CD4-positive, alpha-beta memory T cell (primary cell): ENCODE data around the gene OBI1. TPM values are rescaled to one million over a fixed set of nuclear protein-coding genes. Genes with fewer than 3 reads are reported as not detected.

ENCODE experiments used
- CTCF ChIA-PET: fragments of 350-600 bp; sonication (Branson Sonifier 250); formaldehyde crosslinking; loops from one replicate; lab custom pipeline; 2021; ENCODE audit warnings: inconsistent platforms; ENCODE audit not compliant: partially characterized antibody; lab: Charles Lee
- POLR2A ChIA-PET: fragments of 350-600 bp; sonication (Branson Sonifier 250); formaldehyde crosslinking; loops from one replicate; lab custom pipeline; 2021; ENCODE audit not compliant: partially characterized antibody; lab: Charles Lee
- DNase-seq, 5 donors: peaks; one replicate each; pipeline versions ENCODE4 v3.0.0 to v3.0.0-alpha.2; 2020 to 2022; ENCODE audit warnings: mixed read lengths in 1 of 5
- H3K27ac ChIP-seq: one replicate; pipeline ENCODE4 v1.7.0; 2013; ENCODE audit warnings: low read depth, low read length
- H3K27me3 ChIP-seq: 2 replicates; pipeline ENCODE4 v1.7.0; 2013; ENCODE audit warnings: mild to moderate bottlenecking, low read length, moderate library complexity; ENCODE audit not compliant: insufficient read depth
- H3K36me3 ChIP-seq: 2 replicates; pipeline ENCODE4 v1.7.0; 2013; ENCODE audit warnings: mild to moderate bottlenecking, low read length, moderate library complexity; ENCODE audit not compliant: insufficient read depth
- H3K4me1 ChIP-seq: 2 replicates; pipeline ENCODE4 v1.7.0; 2013; ENCODE audit warnings: mild to moderate bottlenecking, low read length, moderate library complexity; ENCODE audit not compliant: insufficient read depth
- H3K4me3 ChIP-seq, 2 donors: one replicate each; pipeline ENCODE4 v1.7.0; 2013; ENCODE audit warnings: low read length in 2 of 2, mild to moderate bottlenecking in 1 of 2
- H3K9me3 ChIP-seq, 2 donors: one replicate each; pipeline ENCODE4 v1.7.0; 2013; ENCODE audit warnings: low read length in 2 of 2, control low read depth in 1 of 2; ENCODE audit not compliant: control insufficient read depth in 1 of 2
- H3K27ac Mint-ChIP-seq, 7 donors: one replicate each; pipeline ENCODE4 v1.8.0; 2020 to 2021; ENCODE audit warnings: mixed read lengths in 7 of 7, mild to moderate bottlenecking in 6 of 7, inconsistent platforms in 3 of 7, moderate library complexity in 3 of 7
- H3K27me3 Mint-ChIP-seq, 2 donors: one replicate each; pipeline ENCODE4 v1.8.0; 2020 to 2021; ENCODE audit warnings: mixed read lengths in 2 of 2
- H3K36me3 Mint-ChIP-seq, 2 donors: one replicate each; pipeline ENCODE4 v1.8.0; 2020 to 2021; ENCODE audit warnings: mixed read lengths in 2 of 2, inconsistent platforms in 1 of 2, mild to moderate bottlenecking in 1 of 2
- H3K4me1 Mint-ChIP-seq, 4 donors: one replicate each; pipeline ENCODE4 v1.8.0; 2020 to 2021; ENCODE audit warnings: mixed read lengths in 4 of 4, mild to moderate bottlenecking in 1 of 4
- H3K4me3 Mint-ChIP-seq, 8 donors: one replicate each; pipeline ENCODE4 v1.8.0; 2020 to 2021; ENCODE audit warnings: mixed read lengths in 8 of 8, mild to moderate bottlenecking in 7 of 8, moderate library complexity in 6 of 8, inconsistent platforms in 3 of 8
- H3K9me3 Mint-ChIP-seq, 8 donors: one replicate each; pipeline ENCODE4 v1.8.0; 2020 to 2021; ENCODE audit warnings: mixed read lengths in 8 of 8, mild to moderate bottlenecking in 5 of 8, inconsistent platforms in 3 of 8, moderate library complexity in 1 of 8
- intact Hi-C: fragments of 100-400 bp; cut with micrococcal nuclease; formaldehyde crosslinking; loops from one replicate; pipeline ENCODE4 v1.15.1; 2023
- polyA plus RNA-seq, 2 donors: library from polyadenylated mRNA; unstranded; fragments of 300-500 nt; fragmentation: Illumina TruSeq; gene quantifications; one replicate each; pipeline ENCODE4 v1.2.3, GENCODE V29; 2021
- total RNA-seq, 2 experiments: library from RNA; stranded (reverse); gene quantifications; one replicate each; pipeline ENCODE4 v1.2.3, GENCODE V29; 2021

The OBI1 gene
- total and polyA plus RNA-seq, 4 experiments from 2014 or later = 7.8 to 16.7 (median 14.3) TPM

GRCh38 chr13:78625384-78625783 is 33.6 kb downstream of the OBI1 start:
- H3K9me3 Mint-ChIP-seq = no peaks in the 10 kb centered on the region
- DNase-seq = no peak
- ChIA-PET POLR2A (no interaction called here), CTCF (no interaction called here)
- H3K4me3 Mint-ChIP-seq = no peak overlapping the region
- H3K4me1 ChIP-seq = no peaks in the 10 kb centered on the region
- no peaks in the 10 kb centered on the region for H3K36me3 ChIP-seq
- no peaks in the 10 kb centered on the region for H3K27me3 Mint-ChIP-seq
- intact Hi-C loops = no loop called here
- no peak overlapping the region for H3K4me3 ChIP-seq
- H3K36me3 Mint-ChIP-seq = peaks cover 76 to 79% of the 10 kb centered on the region in 2 donors
- H3K27ac Mint-ChIP-seq = peak overlapping the region in 1 of 7 donors; percentile 19
- no peaks in the 10 kb centered on the region for H3K27me3 ChIP-seq
- peaks cover 4 to 9% (median 6%) of the 10 kb centered on the region in 4 donors for H3K4me1 Mint-ChIP-seq
- H3K27ac ChIP-seq = no peak overlapping the region
- H3K9me3 ChIP-seq = no peaks in the 10 kb centered on the region

DNA sequence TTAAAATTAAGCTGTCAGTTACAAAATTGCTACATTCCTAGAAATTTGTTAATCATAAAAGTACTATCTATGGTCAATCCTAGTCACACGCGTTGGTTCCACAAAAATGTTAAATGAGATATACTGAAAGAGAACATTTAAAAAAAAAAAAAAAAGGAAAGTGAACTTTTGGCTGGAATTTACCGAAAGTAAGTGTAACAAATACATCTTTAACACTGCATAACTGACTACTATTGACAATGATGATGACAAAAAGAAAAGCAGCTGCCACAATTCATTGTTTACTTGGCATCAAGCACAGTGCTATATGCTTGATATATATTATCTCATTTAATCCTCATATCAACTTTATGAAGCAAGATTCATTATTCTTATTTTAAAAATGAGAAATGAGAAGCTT is 35.8 kb downstream of the OBI1 start:
- H3K4me1 Mint-ChIP-seq = peaks cover 0 to 9% (median 5%) of the 10 kb centered on the region in 4 donors
- peaks cover 67 to 74% of the 10 kb centered on the region in 2 donors for H3K36me3 Mint-ChIP-seq
- ChIA-PET CTCF (interaction anchor here (1.1 to 1.2 kb wide), 2 partner anchors 12 to 20 kb away, joined by 3 read pairs; partner anchors contain the start of gene POU4F1), POLR2A (no interaction called here)
- intact Hi-C loops = no loop called here
- no peak for DNase-seq
- no peaks in the 10 kb centered on the region for H3K4me1 ChIP-seq
- no peaks in the 10 kb centered on the region for H3K36me3 ChIP-seq
- no peak overlapping the region for H3K27ac Mint-ChIP-seq
- no peaks in the 10 kb centered on the region for H3K27me3 Mint-ChIP-seq
- H3K4me3 Mint-ChIP-seq = no peak overlapping the region
- no peak overlapping the region for H3K4me3 ChIP-seq
- H3K9me3 ChIP-seq = no peaks in the 10 kb centered on the region
- no peaks in the 10 kb centered on the region for H3K9me3 Mint-ChIP-seq
- no peaks in the 10 kb centered on the region for H3K27me3 ChIP-seq
- H3K27ac ChIP-seq = no peak overlapping the region

DNA sequence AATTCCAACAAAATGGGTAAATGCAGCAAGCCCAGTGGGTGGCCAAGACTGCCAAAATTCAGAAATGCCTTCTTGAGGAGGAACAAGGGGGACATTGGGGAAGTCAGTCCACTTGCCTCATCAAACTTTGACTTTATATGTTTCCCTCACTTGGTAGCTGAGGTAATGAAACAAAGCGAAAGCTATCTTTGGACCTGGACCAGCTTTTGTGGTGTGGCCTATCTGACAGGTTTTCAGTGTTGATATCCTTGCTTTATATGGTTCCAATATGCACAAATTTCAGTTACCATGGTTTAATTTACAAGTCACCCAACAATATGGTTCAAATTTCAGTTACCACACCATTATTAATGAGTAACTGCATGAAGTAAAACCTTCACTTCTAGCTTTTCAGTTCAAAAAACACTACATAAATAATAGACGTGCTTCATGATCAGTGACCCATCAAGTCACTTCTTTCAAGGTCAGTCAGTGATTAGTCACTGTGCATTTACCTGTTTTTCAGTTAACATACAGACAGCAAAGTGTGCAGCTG is 38.0 kb downstream of the OBI1 start:
- peaks cover 17% of the 10 kb centered on the region for H3K36me3 ChIP-seq
- Mint-ChIP-seq H3K9me3 (no peaks in the 10 kb centered on the region), H3K4me3 (no peak overlapping the region), H3K36me3 (peaks cover 71 to 82% of the 10 kb centered on the region in 2 donors), H3K27me3 (no peaks in the 10 kb centered on the region), H3K4me1 (peaks cover 0 to 6% (median 2%) of the 10 kb centered on the region in 4 donors), H3K27ac (no peak overlapping the region)
- H3K27me3 ChIP-seq = no peaks in the 10 kb centered on the region
- intact Hi-C loops = no loop called here
- H3K9me3 ChIP-seq = no peaks in the 10 kb centered on the region
- ChIA-PET CTCF (interaction anchor here (0.8 kb wide), 1 partner anchor 15 kb away, joined by 3 read pairs; no protein-coding TSS in a partner anchor), POLR2A (no interaction called here)
- no peak overlapping the region for H3K4me3 ChIP-seq
- no peak for DNase-seq
- no peaks in the 10 kb centered on the region for H3K4me1 ChIP-seq
- no peak overlapping the region for H3K27ac ChIP-seq

GRCh38 chr13:78618411-78618810 is 40.5 kb downstream of the OBI1 start:
- Histone ChIP-seq H3K27me3 (no peaks in the 10 kb centered on the region), H3K9me3 (no peaks in the 10 kb centered on the region), H3K4me1 (no peaks in the 10 kb centered on the region), H3K27ac (no peak overlapping the region), H3K4me3 (no peak overlapping the region), H3K36me3 (peaks cover 17% of the 10 kb centered on the region)
- Mint-ChIP-seq H3K36me3 (peaks cover 68 to 84% of the 10 kb centered on the region in 2 donors), H3K27me3 (peaks cover 0 to 1% of the 10 kb centered on the region in 2 donors), H3K27ac (no peak overlapping the region), H3K9me3 (no peaks in the 10 kb centered on the region), H3K4me1 (no peaks in the 10 kb centered on the region), H3K4me3 (no peak overlapping the region)
- DNase-seq = no peak
- intact Hi-C loops = no loop called here
- CTCF ChIA-PET = no interaction called here
- POLR2A ChIA-PET = no interaction called here

DNA sequence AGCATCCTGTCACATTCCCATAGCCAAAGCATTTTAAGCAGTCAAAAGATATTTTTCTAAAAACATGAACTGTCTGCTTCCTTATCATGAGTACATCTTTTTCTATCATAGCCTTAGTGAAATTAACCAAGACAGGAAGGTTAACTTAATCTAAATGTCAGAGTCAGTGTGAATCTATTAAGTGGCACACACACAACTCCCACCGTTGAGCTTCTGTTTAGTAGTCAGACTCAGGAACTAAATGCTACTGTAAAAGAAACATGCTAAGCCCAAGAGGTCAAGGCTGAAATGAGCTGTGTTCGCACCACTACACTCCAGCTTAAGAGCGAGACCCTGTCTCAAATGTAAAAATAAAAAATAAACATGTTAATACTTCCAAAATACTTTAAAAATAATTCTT is 47.9 kb downstream of the OBI1 start:
- Histone ChIP-seq H3K9me3 (no peaks in the 10 kb centered on the region), H3K36me3 (no peaks in the 10 kb centered on the region), H3K4me3 (no peak overlapping the region), H3K27me3 (peaks cover 39% of the 10 kb centered on the region), H3K4me1 (peaks cover 25% of the 10 kb centered on the region), H3K27ac (no peak overlapping the region)
- Mint-ChIP-seq H3K27me3 (peaks cover 36 to 40% of the 10 kb centered on the region in 2 donors), H3K9me3 (peaks cover 0 to 11% (median 0%) of the 10 kb centered on the region in 8 donors), H3K27ac (no peak overlapping the region), H3K36me3 (peaks cover 16 to 20% of the 10 kb centered on the region in 2 donors), H3K4me1 (peaks cover 13 to 43% (median 28%) of the 10 kb centered on the region in 4 donors), H3K4me3 (no peak overlapping the region)
- ChIA-PET POLR2A (no interaction called here), CTCF (no interaction called here)
- no peak for DNase-seq
- intact Hi-C loops = no loop called here

DNA sequence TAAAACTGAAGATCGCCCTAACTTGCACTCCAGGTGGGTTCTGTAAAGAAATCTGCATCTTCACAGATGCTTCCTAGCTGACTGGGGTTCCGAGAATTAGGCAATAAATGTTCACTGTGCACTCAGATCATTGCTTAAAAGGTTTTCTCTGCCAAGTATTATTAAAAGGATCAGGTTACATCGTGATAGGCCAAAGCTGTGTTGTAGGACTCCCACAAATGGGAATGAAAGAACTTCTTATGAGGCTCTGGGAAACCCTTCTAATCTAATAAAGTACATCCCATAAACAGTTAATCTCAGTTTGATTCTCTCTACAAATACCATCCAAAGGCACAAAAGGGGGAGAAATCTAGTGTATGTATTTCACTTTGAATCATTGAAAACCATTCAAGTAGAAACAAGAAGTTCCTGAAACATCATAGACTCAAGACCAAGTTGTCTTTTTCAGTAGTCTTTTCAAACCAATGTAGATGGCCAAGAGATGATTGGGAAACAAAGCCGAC is 48.5 kb downstream of the OBI1 start:
- H3K27ac Mint-ChIP-seq = peak overlapping the region in 1 of 7 donors; percentile 73
- H3K4me1 Mint-ChIP-seq = peaks cover 15 to 43% (median 28%) of the 10 kb centered on the region in 4 donors
- intact Hi-C loops = no loop called here
- H3K27ac ChIP-seq = no peak overlapping the region
- no peak for DNase-seq
- peak overlapping the region in 4 of 8 donors; percentile 4 to 78 (median 44) for H3K4me3 Mint-ChIP-seq
- H3K27me3 ChIP-seq = peaks cover 45% of the 10 kb centered on the region
- ChIA-PET POLR2A (interaction anchor here (0.8 kb wide), 1 partner anchor 16 kb away, joined by 3 read pairs; no protein-coding TSS in a partner anchor), CTCF (interaction anchor here (1.3 kb wide), 1 partner anchor 14 kb away, joined by 3 read pairs; no protein-coding TSS in a partner anchor)
- peaks cover 41 to 45% of the 10 kb centered on the region in 2 donors for H3K27me3 Mint-ChIP-seq
- peaks cover 0 to 11% (median 0%) of the 10 kb centered on the region in 8 donors for H3K9me3 Mint-ChIP-seq
- H3K36me3 ChIP-seq = no peaks in the 10 kb centered on the region
- H3K36me3 Mint-ChIP-seq = peaks cover 10 to 14% of the 10 kb centered on the region in 2 donors
- no peaks in the 10 kb centered on the region for H3K9me3 ChIP-seq
- H3K4me3 ChIP-seq = no peak overlapping the region
- H3K4me1 ChIP-seq = peaks cover 28% of the 10 kb centered on the region

DNA sequence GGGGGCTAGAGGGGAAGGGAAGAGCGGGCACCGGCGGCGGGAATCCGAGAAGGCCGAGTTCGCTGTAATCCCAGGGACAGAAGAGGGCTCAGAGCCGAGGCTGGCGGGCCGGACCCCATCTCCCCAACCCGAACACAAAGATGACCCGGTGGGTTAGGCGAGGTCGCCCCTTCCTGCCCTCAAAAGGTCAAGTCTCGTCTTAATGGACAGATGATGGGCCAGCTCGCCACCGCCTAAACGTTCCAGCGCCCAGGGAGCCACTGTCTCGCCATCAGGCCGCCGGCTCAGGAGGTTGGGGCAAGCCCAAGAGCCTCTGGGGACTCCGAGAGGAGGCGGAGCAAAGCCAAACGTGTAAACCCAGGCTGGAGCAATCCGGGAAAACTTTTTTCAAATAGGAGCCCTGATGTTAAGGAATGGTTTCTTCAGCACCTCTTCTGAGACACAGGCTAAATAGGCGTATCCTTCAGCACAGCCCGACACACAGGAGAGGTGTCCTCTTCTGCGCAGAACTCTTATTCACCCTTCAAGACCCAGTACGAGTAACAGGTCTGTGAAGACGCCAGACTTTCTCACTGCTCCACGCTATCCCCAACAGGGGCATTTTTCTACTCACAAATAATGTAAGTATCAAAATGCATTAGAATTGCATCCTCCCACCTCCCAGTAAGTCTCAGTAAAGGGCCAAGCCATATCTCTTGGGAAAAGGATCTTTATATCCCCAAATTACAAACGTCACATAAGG is 49.3 kb downstream of the OBI1 start:
- no peak for DNase-seq
- Histone ChIP-seq H3K27me3 (peaks cover 52% of the 10 kb centered on the region), H3K27ac (no peak overlapping the region), H3K9me3 (no peaks in the 10 kb centered on the region), H3K4me3 (peak overlapping the region in 1 of 2 donors; percentile 29), H3K4me1 (peaks cover 32% of the 10 kb centered on the region), H3K36me3 (no peaks in the 10 kb centered on the region)
- POLR2A ChIA-PET = interaction anchor here (0.8 to 1.8 kb wide), 2 partner anchors 10 to 15 kb away, joined by 3 to 4 read pairs; no protein-coding TSS in a partner anchor
- intact Hi-C loops = loop anchor here (2.0 kb wide), 1 partner anchor 15 kb away; no protein-coding TSS in a partner anchor
- Mint-ChIP-seq H3K27me3 (peaks cover 48 to 53% of the 10 kb centered on the region in 2 donors), H3K4me1 (peaks cover 15 to 47% (median 29%) of the 10 kb centered on the region in 4 donors), H3K9me3 (peaks cover 0 to 15% (median 0%) of the 10 kb centered on the region in 8 donors), H3K4me3 (peak overlapping the region; percentile 73 to 87 (median 82)), H3K27ac (peak overlapping the region in 2 of 7 donors; percentile 8 to 73), H3K36me3 (peaks cover 3 to 6% of the 10 kb centered on the region in 2 donors)
- CTCF ChIA-PET = interaction anchor here (1.3 kb wide), 1 partner anchor 13 kb away, joined by 3 read pairs; no protein-coding TSS in a partner anchor
